ENCODE data around the gene ZNF85.
"Not testable (repeated sequence)": the region's sequence is repeated elsewhere in the genome, so short reads cannot be mapped to it uniquely, and the experiment has no call there.

The ZNF85 gene

GRCh38 chr19:20923077-20923871, at the start of gene ZNF85:
TSS of gene ZNF85 (plus strand) at chr19:20923251. CDS start at chr19:20923401, 150 bp downstream.
- DNase-seq: peak; percentile 98

GRCh38 chr19:20879501-20879900, 43.5 kb upstream of the ZNF85 start:
- DNase-seq: no peak

- DNase-seq: no peak
Observed at GRCh38 chr19:20912973-20913372, 10.1 kb upstream of the ZNF85 start.

GRCh38 chr19:20925481-20925880, 2.4 kb downstream of the ZNF85 start:
- no peak for DNase-seq

GRCh38 chr19:20926796-20927195, 3.7 kb downstream of the ZNF85 start:
- no peak for DNase-seq

GRCh38 chr19:20928371-20928770, 5.3 kb downstream of the ZNF85 start:
- no peak for DNase-seq

GRCh38 chr19:20936322-20936947, 13.4 kb downstream of the ZNF85 start:
- not testable (repeated sequence) for DNase-seq

- DNase-seq: not testable (repeated sequence)
Observed at GRCh38 chr19:20952561-20953095, 29.6 kb downstream of the ZNF85 start.

- DNase-seq: no peak
Observed at GRCh38 chr19:20964798-20965197, 41.7 kb downstream of the ZNF85 start.

- no peak for DNase-seq
Observed at GRCh38 chr19:20968092-20968491, 45.0 kb downstream of the ZNF85 start.

- DNase-seq: no peak
Observed at GRCh38 chr19:20969498-20969897, 46.4 kb downstream of the ZNF85 start.

- DNase-seq: no peak
Observed at GRCh38 chr19:20969898-20970297, 46.8 kb downstream of the ZNF85 start.

- not testable (repeated sequence) for DNase-seq
Observed at GRCh38 chr19:20992788-20993187, 69.7 kb downstream of the ZNF85 start.

- peak; percentile 99 for DNase-seq
Observed at GRCh38 chr19:20999731-21000352, 76.8 kb downstream of the ZNF85 start.

All from eye (tissue), 1 donor.